ENCODE measurements around the gene ARNT2.

ARNT2 gene

GRCh38 chr15:80506286-80506893 lies 102.2 kb downstream of the ARNT2 start:
- TF ChIP-seq ZNF70 (CRISPR knock-in tag; IDR thresholded peaks at IDR 0.05) (no peak), SNAI2 (CRISPR knock-in tag; IDR thresholded peaks at IDR 0.05) (no peak), BACH2 (CRISPR knock-in tag; IDR thresholded peaks at IDR 0.05; ENCODE audit: borderline replicate concordance) (no peak), ISL1 (CRISPR knock-in tag; IDR thresholded peaks at IDR 0.05) (no peak), ZNF8 (CRISPR knock-in tag; IDR thresholded peaks at IDR 0.05) (no peak), CSDC2 (CRISPR knock-in tag; IDR thresholded peaks at IDR 0.05) (no peak), ZFP3 (CRISPR knock-in tag; IDR thresholded peaks at IDR 0.05) (no peak), GLIS3 (CRISPR knock-in tag; IDR thresholded peaks at IDR 0.05) (no peak), TOX (CRISPR knock-in tag; IDR thresholded peaks at IDR 0.05; ENCODE audit: borderline replicate concordance) (no peak), PPARA (CRISPR knock-in tag; IDR thresholded peaks at IDR 0.05; ENCODE audit: borderline replicate concordance) (no peak), ARNTL (CRISPR knock-in tag; IDR thresholded peaks at IDR 0.05; ENCODE audit: borderline replicate concordance, low read depth) (no peak), ZC3H10 (CRISPR knock-in tag; IDR thresholded peaks at IDR 0.05) (no peak), ZFP30 (CRISPR knock-in tag; IDR thresholded peaks at IDR 0.05) (no peak), RARB (CRISPR knock-in tag; IDR thresholded peaks at IDR 0.05) (no peak), POU6F1 (CRISPR knock-in tag; IDR thresholded peaks at IDR 0.05; ENCODE audit: borderline replicate concordance, low read depth) (no peak), TCF4 (CRISPR knock-in tag; IDR thresholded peaks at IDR 0.05; ENCODE audit: borderline replicate concordance) (no peak), ESRRG (CRISPR knock-in tag; IDR thresholded peaks at IDR 0.05) (no peak)
- TF ChIP-seq, protein P1, sequence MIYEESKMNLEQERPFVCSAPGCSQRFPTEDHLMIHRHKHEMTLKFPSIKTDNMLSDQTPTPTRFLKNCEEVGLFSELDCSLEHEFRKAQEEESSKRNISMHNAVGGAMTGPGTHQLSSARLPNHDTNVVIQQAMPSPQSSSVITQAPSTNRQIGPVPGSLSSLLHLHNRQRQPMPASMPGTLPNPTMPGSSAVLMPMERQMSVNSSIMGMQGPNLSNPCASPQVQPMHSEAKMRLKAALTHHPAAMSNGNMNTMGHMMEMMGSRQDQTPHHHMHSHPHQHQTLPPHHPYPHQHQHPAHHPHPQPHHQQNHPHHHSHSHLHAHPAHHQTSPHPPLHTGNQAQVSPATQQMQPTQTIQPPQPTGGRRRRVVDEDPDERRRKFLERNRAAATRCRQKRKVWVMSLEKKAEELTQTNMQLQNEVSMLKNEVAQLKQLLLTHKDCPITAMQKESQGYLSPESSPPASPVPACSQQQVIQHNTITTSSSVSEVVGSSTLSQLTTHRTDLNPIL (CRISPR knock-in tag; IDR thresholded peaks at IDR 0.05; ENCODE audit: low read depth): no peak
- TF ChIP-seq, protein P2, sequence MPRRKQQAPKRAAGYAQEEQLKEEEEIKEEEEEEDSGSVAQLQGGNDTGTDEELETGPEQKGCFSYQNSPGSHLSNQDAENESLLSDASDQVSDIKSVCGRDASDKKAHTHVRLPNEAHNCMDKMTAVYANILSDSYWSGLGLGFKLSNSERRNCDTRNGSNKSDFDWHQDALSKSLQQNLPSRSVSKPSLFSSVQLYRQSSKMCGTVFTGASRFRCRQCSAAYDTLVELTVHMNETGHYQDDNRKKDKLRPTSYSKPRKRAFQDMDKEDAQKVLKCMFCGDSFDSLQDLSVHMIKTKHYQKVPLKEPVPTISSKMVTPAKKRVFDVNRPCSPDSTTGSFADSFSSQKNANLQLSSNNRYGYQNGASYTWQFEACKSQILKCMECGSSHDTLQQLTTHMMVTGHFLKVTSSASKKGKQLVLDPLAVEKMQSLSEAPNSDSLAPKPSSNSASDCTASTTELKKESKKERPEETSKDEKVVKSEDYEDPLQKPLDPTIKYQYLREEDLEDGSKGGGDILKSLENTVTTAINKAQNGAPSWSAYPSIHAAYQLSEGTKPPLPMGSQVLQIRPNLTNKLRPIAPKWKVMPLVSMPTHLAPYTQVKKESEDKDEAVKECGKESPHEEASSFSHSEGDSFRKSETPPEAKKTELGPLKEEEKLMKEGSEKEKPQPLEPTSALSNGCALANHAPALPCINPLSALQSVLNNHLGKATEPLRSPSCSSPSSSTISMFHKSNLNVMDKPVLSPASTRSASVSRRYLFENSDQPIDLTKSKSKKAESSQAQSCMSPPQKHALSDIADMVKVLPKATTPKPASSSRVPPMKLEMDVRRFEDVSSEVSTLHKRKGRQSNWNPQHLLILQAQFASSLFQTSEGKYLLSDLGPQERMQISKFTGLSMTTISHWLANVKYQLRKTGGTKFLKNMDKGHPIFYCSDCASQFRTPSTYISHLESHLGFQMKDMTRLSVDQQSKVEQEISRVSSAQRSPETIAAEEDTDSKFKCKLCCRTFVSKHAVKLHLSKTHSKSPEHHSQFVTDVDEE (CRISPR knock-in tag; IDR thresholded peaks at IDR 0.05): no peak
- TF ChIP-seq, protein P3, sequence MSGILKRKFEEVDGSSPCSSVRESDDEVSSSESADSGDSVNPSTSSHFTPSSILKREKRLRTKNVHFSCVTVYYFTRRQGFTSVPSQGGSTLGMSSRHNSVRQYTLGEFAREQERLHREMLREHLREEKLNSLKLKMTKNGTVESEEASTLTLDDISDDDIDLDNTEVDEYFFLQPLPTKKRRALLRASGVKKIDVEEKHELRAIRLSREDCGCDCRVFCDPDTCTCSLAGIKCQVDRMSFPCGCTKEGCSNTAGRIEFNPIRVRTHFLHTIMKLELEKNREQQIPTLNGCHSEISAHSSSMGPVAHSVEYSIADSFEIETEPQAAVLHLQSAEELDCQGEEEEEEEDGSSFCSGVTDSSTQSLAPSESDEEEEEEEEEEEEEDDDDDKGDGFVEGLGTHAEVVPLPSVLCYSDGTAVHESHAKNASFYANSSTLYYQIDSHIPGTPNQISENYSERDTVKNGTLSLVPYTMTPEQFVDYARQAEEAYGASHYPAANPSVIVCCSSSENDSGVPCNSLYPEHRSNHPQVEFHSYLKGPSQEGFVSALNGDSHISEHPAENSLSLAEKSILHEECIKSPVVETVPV (CRISPR knock-in tag; IDR thresholded peaks at IDR 0.05): no peak
- no peak for ATAC-seq

DNA sequence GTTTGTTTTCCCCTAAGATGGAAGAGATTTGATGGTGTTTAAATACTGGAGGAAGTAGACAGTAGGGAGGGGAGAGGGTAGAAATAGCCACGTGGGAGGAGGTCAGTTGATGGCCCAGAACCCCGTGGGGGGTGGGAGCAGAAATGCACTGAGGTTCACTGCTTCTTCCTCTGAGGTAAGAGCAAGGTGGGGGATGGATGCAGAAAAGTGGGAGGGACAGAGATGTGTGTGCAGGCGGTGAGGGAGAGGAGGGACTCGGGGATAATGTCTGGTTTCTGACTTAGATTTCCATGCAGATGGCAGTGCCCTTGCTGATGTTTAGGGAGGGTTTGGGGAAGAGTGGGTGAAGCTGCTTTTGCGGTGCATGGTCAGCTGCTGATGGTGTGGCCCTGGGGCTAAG lies 102.9 kb downstream of the ARNT2 start:
- TF ChIP-seq GLIS3 (CRISPR knock-in tag; IDR thresholded peaks at IDR 0.05): no peak
- no peak for TF ChIP-seq TOX (CRISPR knock-in tag; IDR thresholded peaks at IDR 0.05; ENCODE audit: borderline replicate concordance)
- TF ChIP-seq ARNTL (CRISPR knock-in tag; IDR thresholded peaks at IDR 0.05; ENCODE audit: borderline replicate concordance, low read depth): no peak
- TF ChIP-seq, protein P3 (CRISPR knock-in tag; IDR thresholded peaks at IDR 0.05): no peak
- no peak; the same call in 2 of the 3 replicates for ATAC-seq

DNA sequence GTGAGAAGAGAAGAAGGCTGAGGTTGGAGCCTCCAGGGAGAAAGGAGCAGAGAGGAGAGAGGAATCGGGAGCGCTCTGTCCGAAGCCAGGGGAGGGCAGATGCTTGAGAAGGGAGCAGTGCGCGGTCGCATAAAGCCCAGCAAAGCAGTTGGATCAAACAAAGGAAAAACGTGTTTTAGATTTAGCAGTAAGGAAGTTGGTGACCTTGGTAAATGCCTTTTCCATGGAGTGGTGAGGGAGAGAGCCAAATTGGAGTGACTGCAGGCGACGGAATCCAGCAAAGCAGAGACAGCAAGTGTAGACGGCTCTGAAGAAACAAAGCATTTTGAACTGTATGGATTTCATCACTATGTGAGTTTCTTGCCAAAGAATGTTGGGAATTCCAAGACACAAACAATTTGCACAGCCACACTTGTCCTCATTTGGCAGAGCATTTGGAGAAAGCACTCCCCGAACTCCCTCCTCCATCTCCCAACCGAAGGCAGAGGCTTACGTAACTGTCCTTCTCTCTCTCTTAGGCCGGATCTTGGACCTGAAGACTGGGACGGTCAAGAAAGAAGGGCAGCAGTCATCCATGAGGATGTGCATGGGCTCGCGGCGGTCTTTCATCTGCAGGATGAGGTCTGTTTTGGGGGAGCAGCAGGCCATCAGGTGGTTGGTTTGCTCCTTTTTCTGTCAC lies 103.6 kb downstream of the ARNT2 start:
- TF ChIP-seq ISL1 (CRISPR knock-in tag; IDR thresholded peaks at IDR 0.05): peak; percentile 31
- no peak for TF ChIP-seq ARNTL (CRISPR knock-in tag; IDR thresholded peaks at IDR 0.05; ENCODE audit: borderline replicate concordance, low read depth)
- TF ChIP-seq, protein P3 (CRISPR knock-in tag; IDR thresholded peaks at IDR 0.05): no peak
- no peak for TF ChIP-seq ZNF8 (CRISPR knock-in tag; IDR thresholded peaks at IDR 0.05)
- ATAC-seq: peak; percentile 83
